ENCODE measurements around the gene TIMP3.

DNA sequence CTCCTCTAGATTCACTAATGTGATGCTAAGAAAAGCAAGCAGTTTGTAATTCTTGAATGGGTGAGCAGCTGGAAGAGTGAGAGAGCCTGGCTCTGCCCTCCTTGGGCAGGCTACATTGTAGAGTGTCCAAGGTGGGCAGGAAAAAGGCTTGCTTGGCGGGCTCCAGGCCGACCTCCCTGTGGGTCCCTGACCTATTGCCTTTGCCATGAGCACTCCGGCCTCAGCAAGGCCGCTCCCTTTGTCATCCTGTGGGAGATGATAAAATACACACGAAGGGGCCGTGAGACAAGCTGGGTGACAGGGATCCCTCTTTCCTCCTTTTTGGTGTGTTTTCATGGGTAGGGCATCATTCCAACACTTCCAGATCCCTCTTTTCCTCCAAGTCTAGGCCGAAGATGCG is 41.8 kb downstream of the TIMP3 start:
- no peak for TF ChIP-seq POLR2A (IDR thresholded peaks at IDR 0.05)
- TF ChIP-seq, protein P1, sequence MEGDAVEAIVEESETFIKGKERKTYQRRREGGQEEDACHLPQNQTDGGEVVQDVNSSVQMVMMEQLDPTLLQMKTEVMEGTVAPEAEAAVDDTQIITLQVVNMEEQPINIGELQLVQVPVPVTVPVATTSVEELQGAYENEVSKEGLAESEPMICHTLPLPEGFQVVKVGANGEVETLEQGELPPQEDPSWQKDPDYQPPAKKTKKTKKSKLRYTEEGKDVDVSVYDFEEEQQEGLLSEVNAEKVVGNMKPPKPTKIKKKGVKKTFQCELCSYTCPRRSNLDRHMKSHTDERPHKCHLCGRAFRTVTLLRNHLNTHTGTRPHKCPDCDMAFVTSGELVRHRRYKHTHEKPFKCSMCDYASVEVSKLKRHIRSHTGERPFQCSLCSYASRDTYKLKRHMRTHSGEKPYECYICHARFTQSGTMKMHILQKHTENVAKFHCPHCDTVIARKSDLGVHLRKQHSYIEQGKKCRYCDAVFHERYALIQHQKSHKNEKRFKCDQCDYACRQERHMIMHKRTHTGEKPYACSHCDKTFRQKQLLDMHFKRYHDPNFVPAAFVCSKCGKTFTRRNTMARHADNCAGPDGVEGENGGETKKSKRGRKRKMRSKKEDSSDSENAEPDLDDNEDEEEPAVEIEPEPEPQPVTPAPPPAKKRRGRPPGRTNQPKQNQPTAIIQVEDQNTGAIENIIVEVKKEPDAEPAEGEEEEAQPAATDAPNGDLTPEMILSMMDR (IDR thresholded peaks at IDR 0.05): no peak

Measured in Peyer's patch (tissue), 4 donors.